ENCODE measurements around the gene AMMECR1.

Gene AMMECR1

DNA sequence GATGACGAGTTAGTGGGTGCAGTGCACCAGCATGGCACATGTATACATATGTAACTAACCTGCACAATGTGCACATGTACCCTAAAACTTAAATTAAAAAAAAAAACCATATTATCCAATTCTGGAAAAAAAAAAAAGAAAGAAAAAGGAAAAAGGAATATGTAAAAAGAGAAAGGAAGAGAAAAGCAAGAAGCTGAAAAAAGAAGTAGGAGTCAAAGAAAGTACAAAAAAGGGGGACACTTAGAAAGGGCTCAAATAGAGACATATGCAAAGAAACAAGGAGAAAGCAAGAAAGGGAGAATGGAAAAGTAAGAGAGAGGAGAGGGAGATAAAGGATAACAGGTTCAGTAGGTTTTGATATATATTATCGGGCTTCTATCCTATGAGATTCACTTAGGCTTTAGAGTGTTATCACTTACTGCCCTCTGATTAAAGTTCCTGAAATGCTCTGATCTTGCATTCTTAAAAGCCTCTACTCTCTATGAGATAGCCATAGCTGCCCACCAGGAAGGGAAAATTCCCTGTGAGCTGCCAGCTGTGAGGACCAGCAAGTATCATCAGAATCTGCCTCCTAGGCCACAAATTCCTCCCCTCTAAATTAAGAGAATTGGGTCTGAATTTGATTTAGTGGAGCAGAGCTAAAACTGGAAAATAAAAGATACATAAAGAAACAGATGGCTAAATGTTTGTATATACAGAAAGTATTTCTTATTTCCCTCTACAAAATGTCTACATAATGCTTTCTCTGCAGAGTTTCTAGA, 95.2 kb downstream of the AMMECR1 start:
- TF ChIP-seq, protein P1, sequence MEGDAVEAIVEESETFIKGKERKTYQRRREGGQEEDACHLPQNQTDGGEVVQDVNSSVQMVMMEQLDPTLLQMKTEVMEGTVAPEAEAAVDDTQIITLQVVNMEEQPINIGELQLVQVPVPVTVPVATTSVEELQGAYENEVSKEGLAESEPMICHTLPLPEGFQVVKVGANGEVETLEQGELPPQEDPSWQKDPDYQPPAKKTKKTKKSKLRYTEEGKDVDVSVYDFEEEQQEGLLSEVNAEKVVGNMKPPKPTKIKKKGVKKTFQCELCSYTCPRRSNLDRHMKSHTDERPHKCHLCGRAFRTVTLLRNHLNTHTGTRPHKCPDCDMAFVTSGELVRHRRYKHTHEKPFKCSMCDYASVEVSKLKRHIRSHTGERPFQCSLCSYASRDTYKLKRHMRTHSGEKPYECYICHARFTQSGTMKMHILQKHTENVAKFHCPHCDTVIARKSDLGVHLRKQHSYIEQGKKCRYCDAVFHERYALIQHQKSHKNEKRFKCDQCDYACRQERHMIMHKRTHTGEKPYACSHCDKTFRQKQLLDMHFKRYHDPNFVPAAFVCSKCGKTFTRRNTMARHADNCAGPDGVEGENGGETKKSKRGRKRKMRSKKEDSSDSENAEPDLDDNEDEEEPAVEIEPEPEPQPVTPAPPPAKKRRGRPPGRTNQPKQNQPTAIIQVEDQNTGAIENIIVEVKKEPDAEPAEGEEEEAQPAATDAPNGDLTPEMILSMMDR (IDR thresholded peaks at IDR 0.05; ENCODE audit: extremely low read depth, missing control alignments): no peak
- DNase-seq (ENCODE audit: low spot score): no peak

DNA sequence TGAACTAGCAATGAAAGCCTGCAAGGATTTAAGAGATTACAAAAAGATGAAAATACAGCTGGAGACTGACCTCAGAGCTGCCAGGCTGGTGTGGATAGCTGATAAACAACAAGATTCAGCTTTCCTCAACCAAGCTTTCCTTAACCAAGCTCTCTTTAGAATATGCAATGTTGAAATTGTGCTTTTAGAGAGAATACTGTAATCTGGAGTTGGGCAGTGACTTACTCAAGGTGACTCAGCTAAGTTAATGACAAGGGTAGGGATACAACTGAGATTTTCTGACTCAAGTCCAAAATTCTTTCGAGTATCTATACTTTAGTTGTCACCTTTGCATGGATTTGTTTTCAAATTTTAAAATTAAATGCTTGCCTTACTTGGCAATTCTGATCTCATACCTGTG, 98.0 kb downstream of the AMMECR1 start:
- TF ChIP-seq, protein P1 (IDR thresholded peaks at IDR 0.05; ENCODE audit: extremely low read depth, missing control alignments): no peak
- DNase-seq (ENCODE audit: low spot score): no peak

DNA sequence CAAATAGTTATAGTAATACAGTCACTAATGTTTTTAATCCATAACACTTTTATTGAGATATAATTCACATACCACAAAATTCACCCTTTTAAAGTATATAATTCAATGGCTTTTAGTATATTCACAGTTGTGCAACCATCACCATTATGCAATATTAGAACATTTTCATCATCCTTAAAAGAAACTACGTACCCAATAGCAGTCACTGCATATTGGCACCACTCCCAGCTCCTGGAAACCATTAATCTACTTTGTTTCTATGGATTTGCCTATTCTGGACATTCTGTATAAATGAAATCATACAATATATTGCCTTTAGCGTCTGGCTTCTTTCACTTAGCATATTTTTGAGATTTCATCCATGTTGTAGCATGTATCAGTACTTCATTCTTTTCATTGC, 99.3 kb downstream of the AMMECR1 start:
- TF ChIP-seq, protein P1 (IDR thresholded peaks at IDR 0.05; ENCODE audit: extremely low read depth, missing control alignments): no peak
- no peak for DNase-seq (ENCODE audit: low spot score)

DNA sequence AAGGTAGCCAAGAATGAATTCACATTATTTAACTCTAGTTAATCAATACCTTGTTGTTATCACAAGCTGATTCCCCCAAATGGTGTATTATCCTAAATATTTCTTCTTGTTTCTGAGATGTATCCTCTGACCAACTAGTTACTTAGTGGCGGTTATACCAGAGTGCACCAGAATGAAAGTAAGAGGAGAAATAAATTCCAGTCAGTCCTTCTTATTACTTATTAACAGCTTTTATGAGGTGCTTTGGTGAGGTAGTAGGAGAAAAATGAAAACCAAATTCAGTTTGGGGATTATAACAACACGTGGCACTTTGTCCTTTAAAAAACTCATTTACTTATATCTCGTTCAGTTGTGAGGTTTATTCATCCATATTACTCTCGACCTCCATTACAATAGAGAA, 101.9 kb downstream of the AMMECR1 start:
- no peak for DNase-seq (ENCODE audit: low spot score)
- TF ChIP-seq, protein P1 (IDR thresholded peaks at IDR 0.05; ENCODE audit: extremely low read depth, missing control alignments): no peak

DNA sequence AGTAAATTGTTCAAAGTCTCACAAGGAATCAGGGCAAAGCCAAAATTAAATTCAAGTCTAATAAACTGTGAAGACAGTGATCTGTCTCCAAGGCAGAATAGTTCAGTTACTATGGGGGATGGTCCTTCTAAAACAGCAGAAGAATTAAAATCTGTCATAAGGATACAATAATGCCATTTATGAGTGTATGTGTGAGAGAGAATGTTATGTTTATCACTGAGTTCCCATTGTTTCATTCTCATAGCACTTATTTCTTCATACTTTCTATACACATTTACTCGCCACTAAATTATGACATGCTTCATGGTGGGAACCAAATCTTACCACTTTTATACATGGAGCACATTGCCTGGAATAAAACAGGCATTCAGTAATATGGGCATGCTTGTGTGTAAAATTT, 102.5 kb downstream of the AMMECR1 start:
- TF ChIP-seq, protein P1 (IDR thresholded peaks at IDR 0.05; ENCODE audit: extremely low read depth, missing control alignments): no peak
- DNase-seq (ENCODE audit: low spot score): no peak

DNA sequence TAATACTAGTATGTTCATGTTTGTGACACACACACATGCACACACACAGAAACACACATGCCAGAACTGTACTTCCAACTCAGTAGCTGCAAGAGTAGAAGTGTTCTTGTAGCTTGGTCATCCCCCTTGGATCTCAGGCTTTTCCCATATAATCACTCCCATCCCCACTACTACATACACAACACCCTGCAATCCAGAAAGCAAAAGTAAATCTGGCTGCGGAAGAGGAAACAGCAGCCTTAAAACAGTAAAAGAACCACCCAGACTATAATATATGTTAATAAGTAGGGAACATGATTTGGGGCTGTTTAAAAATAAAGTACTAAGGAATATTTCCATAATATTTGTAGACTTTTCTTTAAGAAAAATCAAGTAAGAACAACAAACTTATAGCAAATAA, 103.2 kb downstream of the AMMECR1 start:
- TF ChIP-seq, protein P1 (IDR thresholded peaks at IDR 0.05; ENCODE audit: extremely low read depth, missing control alignments): no peak
- no peak for DNase-seq (ENCODE audit: low spot score)

DNA sequence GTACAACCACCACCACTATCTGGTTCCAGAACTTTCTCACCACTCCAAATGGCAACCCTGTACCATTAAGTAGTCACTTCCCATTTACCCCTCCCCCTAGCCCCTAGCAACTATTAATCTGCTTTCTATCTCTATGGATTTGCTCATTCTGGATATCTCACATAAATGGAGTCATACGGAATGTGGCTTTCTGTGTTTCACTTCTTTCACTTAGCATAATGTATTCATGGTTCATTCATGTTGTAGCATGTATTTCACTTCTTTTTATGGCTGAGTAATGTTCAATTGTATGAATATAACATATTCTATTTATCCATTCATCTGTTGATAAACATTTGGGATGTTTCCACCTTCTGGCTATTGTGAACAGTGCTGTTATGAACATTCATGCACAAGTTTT, 104.7 kb downstream of the AMMECR1 start:
- TF ChIP-seq, protein P1 (IDR thresholded peaks at IDR 0.05; ENCODE audit: extremely low read depth, missing control alignments): no peak
- no peak for DNase-seq (ENCODE audit: low spot score)
